ENCODE results near the gene DNAH8.

The DNAH8 gene

DNA sequence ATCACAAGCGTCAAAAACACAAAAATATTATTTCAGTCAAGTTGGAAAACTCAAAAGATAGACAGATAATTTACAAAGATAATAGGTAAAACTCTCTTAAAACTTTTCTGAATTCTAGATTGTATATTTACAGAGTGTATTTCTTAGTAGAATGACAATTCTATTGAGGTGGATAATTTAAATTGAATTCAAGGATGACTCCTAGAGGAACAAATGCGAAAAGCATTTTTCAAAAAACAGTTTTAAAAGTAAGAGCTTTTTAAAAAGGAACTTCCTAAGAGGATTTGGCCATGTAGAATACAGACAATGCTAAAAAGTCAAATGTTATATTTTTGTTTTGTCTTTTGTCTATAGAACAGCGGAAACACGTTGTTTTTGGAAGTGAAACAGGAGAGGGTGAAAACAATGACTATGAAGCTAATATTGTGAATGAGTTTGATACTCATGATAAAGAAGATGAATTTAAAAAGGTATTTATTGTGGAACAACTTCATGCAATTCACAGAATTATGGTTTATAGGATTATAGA lies 90.1 kb downstream of the DNAH8 start:
- Histone ChIP-seq H3K27me3 (no peaks in the 10 kb centered on the region), H3K4me1 (no peaks in the 10 kb centered on the region), H3K4me2 (no peak overlapping the region), H4K20me1 (no peaks in the 10 kb centered on the region), H3K27ac (no peak overlapping the region), H3K4me3 (no peak overlapping the region), H3K9me3 (no peaks in the 10 kb centered on the region), H3K36me3 (no peaks in the 10 kb centered on the region), H3K9ac (no peak overlapping the region)
- no peak for TF ChIP-seq Cebpa-rat (IDR thresholded peaks at IDR 0.05)

DNA sequence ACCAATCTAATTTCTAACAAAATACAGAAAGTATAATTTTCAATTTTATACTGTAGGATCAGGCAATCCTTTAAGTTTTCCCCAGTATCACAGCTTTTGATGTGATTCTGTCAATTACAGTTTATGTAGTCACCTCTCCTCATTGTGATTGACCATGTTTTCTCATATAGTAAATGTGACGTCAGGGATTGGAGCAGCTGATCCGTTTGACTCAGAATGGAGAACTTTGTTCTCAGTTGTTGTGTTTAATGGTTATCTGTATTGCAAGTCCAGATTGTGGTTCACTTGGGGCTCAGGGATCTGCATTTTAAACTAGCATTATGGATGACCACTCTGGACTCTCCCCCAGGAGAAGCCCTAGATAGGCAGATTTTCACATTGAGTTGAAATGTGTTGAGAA lies 90.6 kb downstream of the DNAH8 start:
- H4K20me1 ChIP-seq: no peaks in the 10 kb centered on the region
- H3K4me1 ChIP-seq: no peaks in the 10 kb centered on the region
- H3K9me3 ChIP-seq: no peaks in the 10 kb centered on the region
- no peaks in the 10 kb centered on the region for H3K27me3 ChIP-seq
- H3K27ac ChIP-seq: no peak overlapping the region
- H3K4me3 ChIP-seq: no peak overlapping the region
- H3K4me2 ChIP-seq: no peak overlapping the region
- H3K36me3 ChIP-seq: no peaks in the 10 kb centered on the region
- TF ChIP-seq Cebpa-rat (IDR thresholded peaks at IDR 0.05): no peak
- H3K9ac ChIP-seq: no peak overlapping the region

DNA sequence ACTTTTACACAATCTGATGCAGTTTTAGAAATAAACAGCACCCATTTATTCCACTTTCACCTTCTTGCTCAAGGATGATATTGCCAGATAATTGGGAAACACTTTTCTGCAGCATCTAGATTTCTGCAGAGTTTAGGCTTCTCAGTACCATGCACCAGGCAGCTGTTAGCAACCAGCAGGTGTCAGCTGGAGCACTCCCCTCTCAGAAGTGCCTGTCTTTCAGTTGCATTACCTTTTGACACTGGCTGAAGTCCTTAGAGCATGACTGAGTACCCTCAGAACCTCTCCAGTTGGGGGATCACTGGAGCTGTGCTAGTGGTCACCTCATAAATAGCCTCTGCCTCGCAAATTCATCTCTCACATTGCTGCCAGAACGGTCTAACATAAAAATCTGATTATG lies 91.2 kb downstream of the DNAH8 start:
- H3K9ac ChIP-seq: no peak overlapping the region
- no peaks in the 10 kb centered on the region for H3K9me3 ChIP-seq
- no peak for TF ChIP-seq Cebpa-rat (IDR thresholded peaks at IDR 0.05)
- H3K27me3 ChIP-seq: no peaks in the 10 kb centered on the region
- H3K4me3 ChIP-seq: no peak overlapping the region
- no peaks in the 10 kb centered on the region for H3K36me3 ChIP-seq
- no peak overlapping the region for H3K27ac ChIP-seq
- H3K4me1 ChIP-seq: no peaks in the 10 kb centered on the region
- H4K20me1 ChIP-seq: no peaks in the 10 kb centered on the region
- no peak overlapping the region for H3K4me2 ChIP-seq

DNA sequence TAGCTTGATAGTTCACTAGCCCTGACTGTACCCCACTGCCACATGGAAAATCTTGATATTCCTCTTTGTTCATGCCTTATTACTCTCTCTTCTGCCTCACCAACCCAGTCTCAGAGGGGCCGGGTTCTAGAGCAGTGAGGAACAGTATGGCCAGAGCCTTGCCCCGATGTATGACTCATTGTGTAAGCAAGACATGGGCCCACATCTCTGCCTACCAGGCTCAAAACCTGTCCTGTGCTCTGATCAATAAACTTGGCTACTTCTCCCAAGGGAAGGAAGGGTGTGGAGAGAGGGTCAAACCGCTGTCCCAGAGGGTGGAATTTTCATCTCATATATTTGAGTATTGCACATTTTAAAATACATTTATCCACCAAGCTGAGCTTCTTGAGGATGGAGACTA lies 91.7 kb downstream of the DNAH8 start:
- no peak overlapping the region for H3K9ac ChIP-seq
- no peak overlapping the region for H3K4me2 ChIP-seq
- H3K4me1 ChIP-seq: no peaks in the 10 kb centered on the region
- H3K27ac ChIP-seq: no peak overlapping the region
- H3K9me3 ChIP-seq: no peaks in the 10 kb centered on the region
- H3K27me3 ChIP-seq: no peaks in the 10 kb centered on the region
- no peaks in the 10 kb centered on the region for H3K36me3 ChIP-seq
- no peak for TF ChIP-seq Cebpa-rat (IDR thresholded peaks at IDR 0.05)
- no peak overlapping the region for H3K4me3 ChIP-seq
- H4K20me1 ChIP-seq: no peaks in the 10 kb centered on the region

DNA sequence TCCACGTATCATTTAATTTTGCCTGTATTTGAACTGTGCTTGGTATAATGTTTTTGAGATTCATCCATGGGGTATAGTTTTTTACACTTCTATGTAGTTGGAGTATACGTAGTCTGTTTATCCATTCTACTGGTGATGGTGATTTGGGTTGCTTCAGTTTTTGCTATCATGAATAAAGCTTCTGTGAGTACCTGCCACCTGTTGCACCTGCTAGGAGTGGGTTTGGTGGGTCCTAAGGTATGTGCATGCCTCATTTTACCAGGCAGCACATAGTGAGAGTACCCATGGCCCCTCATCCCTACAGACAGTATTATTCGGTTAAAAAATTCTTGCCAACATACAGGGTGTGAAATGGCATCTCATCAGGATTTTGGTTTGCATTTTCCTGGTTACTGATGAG lies 92.9 kb downstream of the DNAH8 start:
- no peak overlapping the region for H3K9ac ChIP-seq
- H3K4me1 ChIP-seq: no peaks in the 10 kb centered on the region
- H3K27me3 ChIP-seq: no peaks in the 10 kb centered on the region
- H3K4me2 ChIP-seq: no peak overlapping the region
- no peaks in the 10 kb centered on the region for H3K9me3 ChIP-seq
- no peak overlapping the region for H3K27ac ChIP-seq
- H3K36me3 ChIP-seq: no peaks in the 10 kb centered on the region
- no peak for TF ChIP-seq Cebpa-rat (IDR thresholded peaks at IDR 0.05)
- no peaks in the 10 kb centered on the region for H4K20me1 ChIP-seq
- H3K4me3 ChIP-seq: no peak overlapping the region

DNA sequence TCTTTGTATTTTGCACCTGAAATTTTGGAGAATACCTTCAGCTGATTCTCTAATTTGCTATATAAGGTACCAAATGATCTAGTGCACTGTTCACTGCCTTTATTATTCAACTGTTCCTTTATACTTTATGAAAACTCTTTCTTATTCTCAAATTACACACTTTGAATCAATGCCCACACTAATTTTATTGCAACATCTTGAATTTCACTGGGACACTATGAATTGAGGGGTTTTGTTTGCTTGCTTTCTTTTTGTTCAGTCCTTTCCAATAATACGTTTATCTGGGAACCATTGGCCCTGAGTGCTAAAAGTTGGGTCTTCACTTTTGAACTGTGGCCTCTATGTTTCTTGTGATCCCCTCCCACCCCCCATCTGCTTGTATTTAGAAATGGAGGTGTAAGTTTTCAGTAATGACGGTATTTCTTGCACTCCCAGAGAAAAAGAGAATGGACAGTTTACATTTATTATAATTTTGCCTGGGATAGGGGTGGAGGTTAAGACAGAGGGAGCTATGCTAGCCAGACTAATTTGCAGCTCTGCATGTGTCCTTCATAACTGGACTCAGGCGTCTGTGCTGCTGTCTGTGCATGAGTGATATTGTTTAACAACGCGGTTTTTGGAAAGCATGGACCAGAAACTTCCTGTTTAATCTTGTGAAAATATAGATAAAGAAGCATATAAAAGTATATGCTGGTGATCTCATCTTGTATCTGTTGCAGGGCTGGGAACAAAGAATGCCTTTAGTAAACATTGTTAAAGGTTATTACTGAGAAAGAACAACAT lies 98.1 kb downstream of the DNAH8 start:
- no peaks in the 10 kb centered on the region for H3K9me3 ChIP-seq
- no peak for TF ChIP-seq Cebpa-rat (IDR thresholded peaks at IDR 0.05)
- no peak overlapping the region for H3K9ac ChIP-seq
- no peaks in the 10 kb centered on the region for H3K36me3 ChIP-seq
- H3K4me1 ChIP-seq: no peaks in the 10 kb centered on the region
- H3K4me3 ChIP-seq: no peak overlapping the region
- no peak overlapping the region for H3K4me2 ChIP-seq
- no peak overlapping the region for H3K27ac ChIP-seq
- no peaks in the 10 kb centered on the region for H4K20me1 ChIP-seq
- H3K27me3 ChIP-seq: no peaks in the 10 kb centered on the region

DNA sequence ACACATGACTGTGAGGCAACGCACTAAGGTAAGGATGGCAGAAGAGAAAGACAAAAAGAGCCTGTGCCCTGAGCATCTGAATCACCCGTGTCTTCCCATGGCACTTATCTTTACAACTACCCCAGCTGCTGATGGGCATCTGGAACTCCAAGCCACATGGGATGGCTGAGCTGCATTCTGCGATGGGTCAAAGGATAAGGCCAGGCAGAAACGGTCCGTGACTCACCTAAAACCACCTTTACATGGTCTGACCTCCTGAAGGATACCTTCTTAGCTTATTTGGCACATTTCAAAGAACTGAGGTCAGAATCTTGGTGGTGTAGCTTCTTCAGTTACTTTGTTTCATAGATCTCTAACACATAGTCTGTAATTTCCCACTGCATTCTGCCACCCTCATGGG lies 99.7 kb downstream of the DNAH8 start:
- Histone ChIP-seq H3K9me3 (no peaks in the 10 kb centered on the region), H3K27me3 (no peaks in the 10 kb centered on the region), H3K9ac (no peak overlapping the region), H3K27ac (no peak overlapping the region), H3K4me2 (no peak overlapping the region), H3K36me3 (no peaks in the 10 kb centered on the region), H3K4me3 (no peak overlapping the region), H4K20me1 (no peaks in the 10 kb centered on the region), H3K4me1 (no peaks in the 10 kb centered on the region)
- no peak for TF ChIP-seq Cebpa-rat (IDR thresholded peaks at IDR 0.05)

DNA sequence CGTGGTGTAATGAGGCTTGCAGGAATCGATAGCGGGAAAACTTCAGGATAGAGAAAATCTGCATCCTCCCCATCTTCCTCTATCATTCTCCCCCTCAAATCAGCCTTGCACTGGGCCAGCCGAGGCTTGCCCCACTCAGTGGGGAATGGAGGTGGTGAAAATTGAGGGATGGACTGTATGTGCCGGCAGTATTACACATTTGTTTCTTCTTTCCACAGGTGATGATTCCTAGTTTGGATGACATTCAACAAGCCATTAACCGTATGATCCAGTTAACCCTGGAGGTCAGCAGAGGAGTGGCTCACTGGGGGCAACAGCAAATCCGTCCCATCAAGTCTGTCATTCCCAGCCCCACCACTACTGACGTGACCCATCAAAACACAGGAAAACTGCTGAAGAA lies 100.1 kb downstream of the DNAH8 start:
- no peak for TF ChIP-seq Cebpa-rat (IDR thresholded peaks at IDR 0.05)
- Histone ChIP-seq H3K36me3 (no peaks in the 10 kb centered on the region), H3K4me3 (no peak overlapping the region), H3K9ac (no peak overlapping the region), H3K4me1 (no peaks in the 10 kb centered on the region), H3K4me2 (no peak overlapping the region), H3K9me3 (no peaks in the 10 kb centered on the region), H4K20me1 (no peaks in the 10 kb centered on the region), H3K27ac (no peak overlapping the region), H3K27me3 (no peaks in the 10 kb centered on the region)

DNA sequence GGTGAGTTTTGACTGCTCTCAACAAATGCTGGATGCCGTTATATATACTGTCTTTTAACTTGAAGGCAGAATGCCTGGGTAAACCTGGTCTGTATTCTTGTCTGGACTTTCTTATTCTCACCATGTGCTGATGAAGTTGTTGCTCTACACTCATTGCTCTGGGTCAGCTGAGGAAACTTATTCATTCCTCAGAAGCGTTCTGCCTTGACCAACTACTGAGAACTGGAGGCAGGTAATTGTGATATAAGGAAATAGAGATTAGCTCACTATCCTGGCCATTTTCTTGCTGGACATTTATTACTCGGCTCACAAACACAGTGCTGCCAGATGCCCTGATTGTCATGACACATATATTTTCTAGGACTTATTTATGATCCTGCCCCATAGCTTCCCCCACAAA lies 103.6 kb downstream of the DNAH8 start:
- Histone ChIP-seq H3K4me3 (no peak overlapping the region), H3K36me3 (no peaks in the 10 kb centered on the region), H3K4me1 (no peaks in the 10 kb centered on the region), H4K20me1 (no peaks in the 10 kb centered on the region), H3K9ac (no peak overlapping the region), H3K27me3 (no peaks in the 10 kb centered on the region), H3K27ac (no peak overlapping the region), H3K4me2 (no peak overlapping the region), H3K9me3 (no peaks in the 10 kb centered on the region)
- TF ChIP-seq Cebpa-rat (IDR thresholded peaks at IDR 0.05): no peak

DNA sequence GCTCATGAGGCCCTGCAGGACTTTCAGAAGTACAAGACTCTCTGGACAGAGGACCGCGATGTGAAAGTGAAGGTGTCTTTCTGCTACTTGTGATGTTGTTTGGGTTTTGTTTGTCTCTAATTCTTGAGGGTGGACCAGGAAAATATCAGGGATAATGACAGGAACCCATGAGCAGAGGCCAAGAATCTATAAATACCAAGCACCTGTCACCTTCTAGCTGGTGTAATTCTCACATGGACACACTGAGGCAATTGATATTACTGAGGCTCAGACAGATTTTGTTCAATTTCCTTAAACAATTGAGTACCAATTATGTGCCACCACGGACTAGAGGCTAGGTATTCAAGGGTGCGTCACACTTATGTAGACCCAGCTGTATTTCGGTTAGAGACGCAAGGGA lies 107.9 kb downstream of the DNAH8 start:
- Histone ChIP-seq H3K4me1 (no peaks in the 10 kb centered on the region), H3K9me3 (no peaks in the 10 kb centered on the region), H3K36me3 (no peaks in the 10 kb centered on the region), H4K20me1 (no peaks in the 10 kb centered on the region), H3K4me3 (no peak overlapping the region), H3K4me2 (no peak overlapping the region), H3K27me3 (no peaks in the 10 kb centered on the region), H3K9ac (no peak overlapping the region), H3K27ac (no peak overlapping the region)
- TF ChIP-seq Cebpa-rat (IDR thresholded peaks at IDR 0.05): no peak

All from BLaER1 (cell line).